ACHN (cell line): ENCODE results near the gene CYSRT1.
A peak's percentile ranks its signal among the peaks of the same experiment; 100 is the strongest.

ENCODE experiments used
- DNase-seq: peaks from one replicate; pipeline ENCODE4 v3.0.0-alpha.2; 2015
- in situ Hi-C: cut with HindIII; loops from 2 replicates; pipeline ENCODE4 v1.10.0; 2017; ENCODE audit warnings: low sequenced_read_pairs, low pct_ligation_motif_present, low pct_unique_long_range_greater_than_20kb

The CYSRT1 gene

DNA sequence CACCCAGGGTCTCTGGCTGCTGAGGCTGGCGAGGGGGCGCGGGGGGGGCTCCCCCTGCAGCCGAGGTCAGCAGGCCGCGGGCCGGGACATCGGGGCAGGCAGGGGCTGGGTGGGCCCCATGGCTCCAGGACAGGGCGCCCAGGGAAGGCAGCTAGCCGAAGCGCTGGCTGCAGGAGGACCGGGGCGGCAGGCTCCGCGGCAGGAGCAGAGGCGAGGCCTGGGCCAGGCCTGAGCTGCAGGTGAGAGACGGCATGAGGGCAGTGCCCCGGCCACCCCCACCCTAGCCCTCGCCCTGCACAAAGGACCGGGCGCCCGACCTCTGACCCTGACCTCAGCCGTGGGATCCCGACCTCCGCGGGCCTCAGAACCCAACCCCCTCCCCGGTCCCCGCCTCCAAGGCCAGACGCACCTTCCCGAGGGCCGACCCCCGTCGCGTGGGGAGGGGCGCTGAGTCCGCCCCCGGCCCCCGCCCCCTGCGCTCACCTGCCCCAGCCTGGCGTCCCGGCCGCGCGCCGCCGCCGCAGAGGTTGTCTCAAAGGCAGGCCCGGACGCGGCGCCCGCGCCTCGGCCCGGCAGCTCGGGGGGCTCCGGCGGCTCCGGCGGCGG lies 3.4 kb upstream of the CYSRT1 start:
- in situ Hi-C loops, result no loop called here
- DNase-seq, result no peak

DNA sequence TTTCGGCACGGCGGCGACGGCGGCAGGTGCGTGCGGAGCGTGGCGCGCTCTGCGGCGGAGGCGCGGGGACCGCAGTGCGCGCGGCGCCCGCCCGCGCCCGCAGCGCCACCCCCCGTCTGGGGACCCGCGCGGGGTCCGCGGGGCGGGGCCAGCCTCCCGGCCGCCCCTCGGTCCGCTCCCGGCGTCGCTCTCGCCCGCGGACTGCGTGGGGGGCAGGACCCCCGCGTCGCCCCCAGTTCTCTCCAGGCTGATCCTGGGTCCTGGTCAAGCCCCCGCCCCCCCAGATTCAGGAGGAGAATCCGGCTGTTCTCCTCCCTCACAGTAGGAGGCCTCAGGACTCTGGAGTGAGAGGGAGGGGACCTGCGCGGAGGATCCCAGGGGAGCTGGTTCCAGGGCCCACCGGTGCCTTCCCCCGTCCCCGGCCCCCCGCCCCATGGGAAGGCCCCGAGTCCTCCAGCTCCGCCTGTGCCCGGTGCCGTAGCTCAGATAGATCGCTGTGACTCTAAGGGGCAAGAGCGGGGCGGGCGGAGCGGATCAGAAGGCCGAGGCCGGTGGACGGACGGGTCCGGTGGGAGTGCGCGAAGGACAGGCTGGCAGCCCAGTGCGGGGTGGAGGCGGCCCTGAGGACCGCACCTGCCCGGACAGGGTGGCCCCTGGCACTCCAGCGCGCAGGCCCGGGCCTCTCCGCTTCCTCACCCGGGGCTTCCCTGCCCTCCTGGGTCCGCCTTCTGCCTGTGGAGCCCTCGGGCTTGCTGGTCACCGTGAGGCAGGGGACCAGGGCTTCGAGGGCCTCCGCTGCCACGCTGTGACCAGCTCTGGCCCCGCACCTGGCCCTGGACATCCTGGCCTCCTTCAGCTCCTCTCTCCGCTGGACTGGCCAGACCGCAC lies 2.5 kb upstream of the CYSRT1 start, which contains the start of gene RNF208:
Gene RNF208 (minus strand): TSS at position 51 of the 888 bp plus-strand sequence. CDS start 1,028 bp downstream, outside the sequence.
- in situ Hi-C loops, result no loop called here
- DNase-seq, result peak; percentile 24

DNA sequence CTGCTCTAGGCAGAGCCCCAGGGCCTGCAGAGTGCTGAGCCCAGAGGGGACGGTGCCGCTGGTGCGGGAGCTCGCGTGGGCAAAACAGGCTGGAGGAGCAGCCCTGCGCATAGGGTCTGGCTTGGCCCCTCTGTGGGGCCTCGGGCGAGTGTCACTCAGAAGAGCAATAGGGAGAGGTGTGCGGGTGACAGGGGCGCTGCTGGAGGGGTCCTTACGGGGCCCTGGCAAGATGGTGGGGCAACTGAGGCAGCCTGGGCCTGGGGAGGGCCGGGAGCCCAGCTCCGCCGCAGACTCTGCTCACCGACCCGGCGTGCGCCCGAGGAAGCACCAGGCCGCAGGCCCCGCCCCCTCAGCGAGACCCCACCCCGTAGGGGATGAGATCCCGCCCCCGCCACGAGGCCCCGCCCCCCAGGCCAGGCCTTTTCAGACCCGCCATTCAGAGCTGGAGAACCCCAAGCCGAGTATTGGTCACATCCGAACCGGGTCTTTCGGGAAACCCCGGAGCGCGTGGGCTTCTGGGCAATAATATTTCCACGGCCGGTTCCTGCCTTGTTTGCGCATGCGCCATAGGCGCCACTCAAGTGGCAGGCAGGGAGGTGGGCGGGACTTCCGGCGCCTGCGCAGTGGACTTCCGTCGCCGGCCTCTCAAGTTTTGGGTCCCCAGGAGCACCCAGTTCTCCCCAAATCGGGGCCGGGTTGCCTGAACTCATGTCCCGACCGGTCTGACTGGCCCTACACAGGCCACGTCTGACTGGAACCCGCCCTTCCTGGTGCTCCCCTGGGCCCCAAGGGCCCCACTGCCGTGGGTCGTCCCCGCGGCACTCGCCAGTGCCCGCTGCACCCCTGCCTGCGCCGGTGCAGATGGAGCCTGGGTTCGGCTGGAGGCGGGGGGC lies 1.6 kb upstream of the CYSRT1 start:
- peak; percentile 96 for DNase-seq
- in situ Hi-C loops, result no loop called here

GRCh38 chr9:137225699-137226331 lies 841 bp downstream of the CYSRT1 start:
- in situ Hi-C loops, result no loop called here

DNA sequence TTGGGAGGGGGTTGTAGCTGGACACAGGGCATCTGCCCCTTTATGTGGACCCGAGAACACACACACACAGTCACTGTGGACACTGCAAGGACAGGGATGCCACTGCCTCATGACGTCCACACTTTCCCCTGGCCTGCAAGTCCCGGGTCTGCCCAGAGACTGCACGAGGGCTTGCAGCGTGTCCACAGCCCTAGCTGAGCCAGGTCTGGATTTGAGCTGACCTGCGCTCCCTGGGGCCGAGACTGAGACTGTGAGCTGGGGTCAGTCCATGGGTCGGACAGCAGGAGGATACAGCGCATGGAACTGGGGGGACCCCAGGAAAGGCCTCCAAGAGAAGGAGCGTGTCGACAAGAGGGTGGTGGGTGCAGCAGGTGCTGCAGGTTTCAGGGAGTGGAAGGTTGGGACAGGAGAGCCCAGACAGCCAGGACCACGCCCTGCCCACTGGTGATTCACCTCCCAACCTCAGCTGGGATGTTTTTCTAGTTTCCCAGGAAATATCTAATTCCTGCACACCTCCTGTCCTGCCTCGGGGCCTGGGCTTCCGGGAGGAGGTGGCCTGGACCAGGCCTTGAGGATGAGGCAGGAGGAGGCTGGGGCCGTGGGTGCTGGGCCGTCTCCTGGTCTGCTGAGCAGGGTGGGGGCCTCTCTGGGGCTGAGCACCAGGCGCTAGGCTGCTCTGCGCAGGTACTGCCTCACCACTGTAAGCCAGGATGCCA lies 1.5 kb downstream of the CYSRT1 start:
- DNase-seq, result no peak
- in situ Hi-C loops, result no loop called here

More at GRCh38 chr9:137225699-137226331, 841 bp downstream of the CYSRT1 start:
- no peak for DNase-seq

DNA sequence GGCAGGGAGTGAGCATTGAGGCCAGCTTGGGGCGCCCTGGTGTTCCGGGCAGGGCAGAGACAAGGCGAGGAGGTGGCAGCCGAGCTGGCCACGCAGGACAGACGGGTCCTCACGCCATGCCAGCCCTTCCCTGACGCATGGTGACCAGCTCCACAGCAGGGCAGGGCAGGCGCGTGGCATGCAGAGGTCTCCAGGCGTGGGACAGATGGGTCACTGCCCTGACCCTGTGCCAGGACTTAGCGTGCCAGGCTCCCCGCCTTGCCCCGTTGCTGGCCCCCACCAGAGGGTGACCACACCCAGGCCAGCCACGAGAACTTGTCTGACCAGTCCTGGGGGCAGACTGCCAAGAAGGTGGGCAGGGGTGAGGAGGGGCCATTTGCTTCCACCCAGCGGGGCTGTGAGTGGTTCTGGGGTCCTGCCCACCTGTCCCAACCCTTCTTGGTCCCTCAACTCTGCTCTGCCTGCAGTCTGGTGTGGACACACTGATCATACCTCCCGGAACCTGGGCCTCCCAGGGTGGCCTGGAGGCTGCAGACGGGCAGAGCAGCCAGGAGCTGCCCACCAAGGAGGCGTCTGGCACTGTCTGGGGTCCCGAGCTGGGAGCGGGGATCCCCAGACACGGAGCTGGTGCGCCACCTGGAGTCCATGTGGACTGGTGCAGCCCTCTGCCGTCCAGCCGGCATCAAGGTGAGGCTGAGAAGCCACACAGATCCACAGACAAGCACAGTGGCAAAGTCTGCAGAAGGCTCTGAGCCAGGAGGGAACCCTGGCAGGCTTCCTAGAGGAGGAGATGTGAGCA lies 2.3 kb downstream of the CYSRT1 start, which contains the start of gene RNF224:
Gene RNF224 (plus strand): TSS at position 449 of the 799 bp plus-strand sequence. CDS start 834 bp downstream, outside the sequence.
- peak; percentile 76 for DNase-seq
- in situ Hi-C loops, result no loop called here

GRCh38 chr9:137227853-137228505 lies 3.0 kb downstream of the CYSRT1 start:
- in situ Hi-C loops, result no loop called here
- no peak for DNase-seq

- in situ Hi-C loops, result no loop called here
Measured at GRCh38 chr9:137228506-137228967, 3.6 kb downstream of the CYSRT1 start.

DNA sequence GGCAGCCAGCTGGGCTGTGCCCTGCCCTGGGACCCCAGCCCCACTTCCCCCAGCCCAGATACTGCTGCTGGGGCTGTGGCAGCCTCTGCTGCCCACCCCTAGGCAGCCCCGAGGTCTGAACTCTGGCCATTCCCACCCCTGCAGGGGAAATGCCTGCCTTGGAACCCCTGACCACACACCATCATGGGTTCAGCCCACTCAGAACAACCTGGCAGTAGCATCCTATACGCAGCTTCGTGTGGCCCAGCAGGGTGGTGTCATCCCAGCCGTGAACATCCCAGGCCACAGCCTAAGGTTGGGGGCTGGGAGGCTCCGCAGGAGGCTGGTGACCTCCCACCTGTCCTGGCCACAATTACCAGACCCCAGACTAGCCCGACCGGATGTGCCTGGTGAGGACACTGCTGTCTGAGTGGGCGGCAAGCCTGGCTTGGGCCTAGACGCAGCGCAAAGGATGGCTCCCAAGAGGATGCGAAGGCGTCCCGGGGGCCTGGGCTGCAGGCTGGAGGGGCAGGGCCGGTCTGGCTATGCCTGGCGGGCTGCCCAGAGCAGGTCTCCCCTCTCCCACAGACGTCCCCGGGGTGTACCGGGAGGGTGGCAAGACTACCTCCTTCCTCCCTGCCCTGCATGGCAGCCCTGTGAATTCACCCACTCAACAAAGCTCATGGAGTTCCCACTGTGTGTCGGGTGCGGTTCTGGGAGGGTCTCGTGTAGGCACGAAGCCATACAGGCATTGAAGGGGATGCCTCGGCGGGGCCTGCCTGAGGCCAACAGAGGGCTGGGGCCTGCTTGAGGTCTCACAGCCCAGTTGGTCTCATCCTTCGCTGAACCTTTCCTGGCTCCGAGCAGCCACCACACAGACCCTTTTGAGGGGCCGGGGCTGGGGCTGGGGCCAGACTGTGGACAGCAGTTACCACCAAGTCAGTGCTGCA lies 4.3 kb downstream of the CYSRT1 start:
- in situ Hi-C loops, result no loop called here
- no peak for DNase-seq

More at GRCh38 chr9:137228506-137228967, 3.6 kb downstream of the CYSRT1 start:
- DNase-seq, result no peak

GRCh38 chr9:137229903-137230704 lies 5.1 kb downstream of the CYSRT1 start:
- in situ Hi-C loops, result no loop called here
- DNase-seq, result no peak

DNA sequence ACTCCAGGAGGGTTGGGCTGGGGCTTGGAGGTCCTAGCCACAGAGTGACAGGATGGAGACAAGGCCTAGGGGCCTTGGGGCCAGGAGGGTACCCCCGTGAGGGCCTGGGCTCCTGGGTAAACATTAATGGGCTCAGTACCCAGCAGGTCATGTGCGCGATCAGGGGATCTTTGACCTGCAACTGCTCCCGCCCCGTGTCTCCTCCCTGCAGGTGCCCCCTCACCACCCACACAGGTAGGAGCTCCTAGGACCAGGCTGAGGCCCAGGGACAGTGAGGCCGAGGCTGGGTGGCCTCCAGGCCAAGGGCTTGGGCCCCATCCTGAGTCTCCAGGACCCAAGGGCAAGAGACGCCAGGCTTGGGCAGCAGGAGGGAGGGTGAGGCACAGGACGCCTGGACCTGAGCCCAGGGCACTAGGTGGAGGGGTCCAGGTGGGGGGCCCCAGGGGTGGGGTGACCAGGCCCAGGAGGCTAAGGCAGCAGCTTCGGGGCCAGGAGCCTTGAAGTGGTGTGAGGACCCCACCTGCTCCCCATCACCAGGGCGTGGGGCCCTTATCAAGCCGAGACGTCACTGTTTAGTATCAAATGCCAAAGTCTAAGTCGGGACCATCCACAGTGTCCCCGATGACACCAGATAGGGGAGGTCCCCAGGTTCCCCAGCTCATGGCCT lies 5.9 kb downstream of the CYSRT1 start, which contains the start of gene SLC34A3:
Gene SLC34A3 (plus strand): TSS at position 197 of the 667 bp plus-strand sequence. CDS start 802 bp downstream, outside the sequence.
- in situ Hi-C loops, result no loop called here
- no peak for DNase-seq

DNA sequence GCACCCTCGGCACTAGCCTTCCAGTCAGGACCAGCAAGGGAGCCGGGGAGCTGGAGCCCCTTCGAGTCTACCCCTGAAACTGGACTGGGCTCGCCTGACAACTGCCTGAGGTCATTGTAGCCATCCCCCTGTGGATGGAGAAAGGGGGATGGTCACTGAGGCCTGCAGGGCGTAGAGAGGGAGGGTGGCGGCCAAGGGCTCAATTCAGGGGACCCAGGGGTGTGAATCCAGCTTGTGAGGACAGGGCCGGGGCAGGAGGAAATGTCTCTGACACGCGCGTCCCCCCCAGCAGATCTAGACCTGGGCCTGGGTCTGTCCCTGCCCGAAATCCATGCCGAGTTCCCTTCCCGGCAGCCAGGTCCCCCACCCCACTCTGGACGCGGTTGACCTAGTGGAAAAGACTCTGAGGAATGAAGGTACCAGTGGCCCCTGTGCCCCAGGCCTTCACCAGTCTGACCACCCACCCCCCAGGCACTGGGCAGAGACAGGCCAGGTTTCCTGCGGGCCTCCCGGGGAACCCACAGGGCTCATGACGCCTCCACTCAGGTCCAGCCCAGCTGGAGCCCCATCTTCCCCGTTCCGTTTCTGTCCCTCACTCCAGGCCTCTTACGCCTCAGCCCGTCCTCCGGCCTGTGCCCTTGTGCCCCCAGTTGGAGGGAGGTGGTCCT lies 6.5 kb downstream of the CYSRT1 start:
- in situ Hi-C loops, result no loop called here
- DNase-seq, result no peak

- DNase-seq, result no peak
- in situ Hi-C loops, result no loop called here
Measured at GRCh38 chr9:137232101-137232500, 7.1 kb downstream of the CYSRT1 start.

- in situ Hi-C loops, result no loop called here
- no peak for DNase-seq
Measured at GRCh38 chr9:137232510-137232909, 7.5 kb downstream of the CYSRT1 start.
